Kidney epithelial cell (primary cell): ENCODE data around the gene DCX. TPM values are rescaled to one million over a fixed set of nuclear protein-coding genes. Genes with fewer than 3 reads are reported as not detected.

Source experiments
- DNase-seq: peaks from one replicate; pipeline ENCODE4 v3.0.0-alpha.2; 2010; ENCODE audit warnings: low read depth
- H3K27me3 ChIP-seq: 2 replicates; pipeline ENCODE4 v1.6.0; 2011; ENCODE audit warnings: low read length; ENCODE audit not compliant: control insufficient read depth, insufficient read depth
- H3K36me3 ChIP-seq: 2 replicates; pipeline ENCODE4 v1.5.1; 2011; ENCODE audit warnings: low read length; ENCODE audit not compliant: control insufficient read depth, insufficient read depth
- H3K4me3 ChIP-seq: 2 replicates; pipeline ENCODE4 v1.5.1; 2011; ENCODE audit warnings: low read depth, mild to moderate bottlenecking, control low read depth, low read length
- CTCF ChIP-seq: IDR thresholded peaks from 2 replicates; pipeline ENCODE4 v1.5.1; 2011; ENCODE audit warnings: mild to moderate bottlenecking, moderate library complexity, low read length, control low read depth, inconsistent platforms; ENCODE audit not compliant: insufficient read depth, poor library complexity, severe bottlenecking
- total RNA-seq: library from RNA; depleted of rRNA; stranded (reverse); fragments of >200 nt; gene quantifications from 2 replicates; pipeline ENCODE4 v1.2.3, GENCODE V29; 2015

Gene DCX
- total RNA-seq, 1 donor from 2014 or later, result not detected

DNA sequence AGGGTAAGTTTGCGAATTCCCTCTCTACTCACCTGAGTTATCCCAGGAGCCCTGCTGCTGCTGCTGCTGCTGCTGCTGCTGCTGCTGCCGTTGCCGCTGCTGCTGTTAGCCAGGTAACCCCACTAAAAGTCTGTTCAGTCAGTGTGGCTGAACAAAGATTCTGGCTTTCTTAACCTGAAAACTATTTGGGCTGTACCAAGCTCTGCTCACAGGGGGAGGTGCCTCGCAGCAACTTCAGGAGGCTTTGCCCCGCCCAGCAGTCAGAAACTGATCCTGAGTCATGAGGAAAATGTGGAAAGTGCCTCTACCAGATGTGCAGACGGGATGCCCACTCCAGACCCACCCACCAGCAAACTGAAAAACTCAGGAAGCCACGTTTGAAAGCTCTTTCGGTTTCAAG lies 141.7 kb downstream of the DCX start, which contains the start of gene CAPN6:
TSS of gene CAPN6 (minus strand) at position 145 of the 400 bp plus-strand sequence. CDS start 6,547 bp downstream, outside the sequence.
- no peak for TF ChIP-seq CTCF
- H3K36me3 ChIP-seq, result no peaks in the 10 kb centered on the region
- no peak within 1 kb of the TSS for H3K4me3 ChIP-seq
- peaks cover 4% of the 10 kb centered on the region for H3K27me3 ChIP-seq
- no peak for DNase-seq

GRCh38 chrX:111268506-111268905 lies 143.5 kb downstream of the DCX start:
- peaks cover 2% of the 10 kb centered on the region for H3K27me3 ChIP-seq
- H3K36me3 ChIP-seq, result no peaks in the 10 kb centered on the region
- no peak for TF ChIP-seq CTCF
- no peak for DNase-seq
- H3K4me3 ChIP-seq, result no peak overlapping the region

GRCh38 chrX:111265486-111265885 lies 146.5 kb downstream of the DCX start:
- Histone ChIP-seq H3K4me3 (no peak overlapping the region), H3K36me3 (no peaks in the 10 kb centered on the region), H3K27me3 (peaks cover 2% of the 10 kb centered on the region)
- no peak for TF ChIP-seq CTCF
- DNase-seq, result no peak

GRCh38 chrX:111264385-111264784 lies 147.6 kb downstream of the DCX start:
- no peak for TF ChIP-seq CTCF
- no peak for DNase-seq
- no peak overlapping the region for H3K4me3 ChIP-seq
- H3K27me3 ChIP-seq, result no peaks in the 10 kb centered on the region
- H3K36me3 ChIP-seq, result no peaks in the 10 kb centered on the region

GRCh38 chrX:111262086-111262485 lies 149.9 kb downstream of the DCX start:
- Histone ChIP-seq H3K36me3 (no peaks in the 10 kb centered on the region), H3K27me3 (no peaks in the 10 kb centered on the region), H3K4me3 (no peak overlapping the region)
- TF ChIP-seq CTCF, result no peak
- no peak for DNase-seq

- DNase-seq, result no peak
- Histone ChIP-seq H3K36me3 (no peaks in the 10 kb centered on the region), H3K27me3 (no peaks in the 10 kb centered on the region), H3K4me3 (no peak overlapping the region)
- TF ChIP-seq CTCF, result no peak
These were observed 151.5 kb downstream of the DCX start for GRCh38 chrX:111260451-111260850.
